GM06990 (cell line): ENCODE data around the gene ALS2.

Experiments used
- DNase-seq: peaks from one replicate; pipeline ENCODE4 v3.0.0-alpha.2; 2011; ENCODE audit not compliant: insufficient read length; ENCODE audit errors: extremely low read depth
- H3K27me3 ChIP-seq: replicated peaks from 2 replicates; pipeline ENCODE4 v1.6.0; 2011; ENCODE audit warnings: low read length; ENCODE audit not compliant: control insufficient read depth, insufficient read depth
- H3K36me3 ChIP-seq: 2 replicates; pipeline ENCODE4 v1.5.1; 2011; ENCODE audit warnings: low read length; ENCODE audit not compliant: control insufficient read depth, insufficient read depth
- H3K4me3 ChIP-seq: replicated peaks from 2 replicates; pipeline ENCODE4 v1.5.1; 2011; ENCODE audit warnings: low read depth, mild to moderate bottlenecking, control low read depth, low read length
- CTCF ChIP-seq: IDR thresholded peaks from 2 replicates; pipeline ENCODE4 v1.5.1; 2011; ENCODE audit warnings: low read length, control low read depth, mild to moderate bottlenecking, inconsistent platforms; ENCODE audit not compliant: insufficient read depth, poor library complexity, severe bottlenecking

ALS2 gene

GRCh38 chr2:201660293-201660895 is 120.3 kb downstream of the ALS2 start:
- no peak for TF ChIP-seq CTCF
- H3K4me3 ChIP-seq: no peak overlapping the region
- DNase-seq: no peak

GRCh38 chr2:201656740-201657139 is 124.0 kb downstream of the ALS2 start:
- TF ChIP-seq CTCF: no peak
- Histone ChIP-seq H3K4me3 (no peak overlapping the region), H3K27me3 (no peaks in the 10 kb centered on the region; the same call in 1 of the 2 replicates), H3K36me3 (no peaks in the 10 kb centered on the region)
- DNase-seq: no peak

More at GRCh38 chr2:201660293-201660895, 120.3 kb downstream of the ALS2 start:
- H3K36me3 ChIP-seq: no peaks in the 10 kb centered on the region
- H3K27me3 ChIP-seq: no peaks in the 10 kb centered on the region; the same call in 1 of the 2 replicates

GRCh38 chr2:201656102-201656501 is 124.6 kb downstream of the ALS2 start:
- Histone ChIP-seq H3K27me3 (no peaks in the 10 kb centered on the region; the same call in 1 of the 2 replicates), H3K36me3 (no peaks in the 10 kb centered on the region), H3K4me3 (no peak overlapping the region)
- TF ChIP-seq CTCF: no peak
- DNase-seq: no peak

GRCh38 chr2:201654616-201655384 is 125.9 kb downstream of the ALS2 start:
- H3K4me3 ChIP-seq: no peak overlapping the region
- DNase-seq: no peak
- TF ChIP-seq CTCF: no peak

GRCh38 chr2:201653221-201653620 is 127.5 kb downstream of the ALS2 start:
- no peak overlapping the region for H3K4me3 ChIP-seq
- TF ChIP-seq CTCF: no peak
- no peak for DNase-seq
- H3K27me3 ChIP-seq: no peaks in the 10 kb centered on the region; the same call in 1 of the 2 replicates
- no peaks in the 10 kb centered on the region for H3K36me3 ChIP-seq

More at GRCh38 chr2:201654616-201655384, 125.9 kb downstream of the ALS2 start:
- Histone ChIP-seq H3K27me3 (no peaks in the 10 kb centered on the region; the same call in 1 of the 2 replicates), H3K36me3 (no peaks in the 10 kb centered on the region)
